HL-60/S4 treated with phorbol 12-myristate 13-acetate at 8.2 ng/mL for 4 days and 3 days (cell line): ENCODE results near the gene SFSWAP.
"Not testable (repeated sequence)": the region's sequence is repeated elsewhere in the genome, so short reads cannot be mapped to it uniquely, and the experiment has no call there.

Source experiments
- in situ Hi-C: fragments of 300-500 bp; cut with MboI; formaldehyde crosslinking; loops from 2 replicates; pipeline ENCODE4 v1.15.0; 2022; ENCODE audit warnings: low sequenced_read_pairs

Gene SFSWAP

DNA sequence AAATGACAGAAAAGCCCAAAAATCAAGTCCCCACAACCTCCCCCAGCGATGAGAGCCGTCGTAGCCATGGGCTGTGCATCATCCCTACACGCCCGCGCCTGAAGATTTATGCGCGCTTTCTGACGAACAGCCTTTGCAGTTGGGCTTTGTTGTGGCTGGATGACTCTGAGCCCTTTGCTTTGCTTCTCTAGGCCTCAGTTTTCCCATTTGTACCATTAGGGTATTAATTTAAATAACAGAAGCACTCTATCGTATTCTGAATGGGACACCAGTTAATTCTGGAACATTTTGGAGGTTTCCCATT lies 24.2 kb downstream of the SFSWAP start:
- in situ Hi-C loops = no loop called here

- in situ Hi-C loops = no loop called here
Observed at GRCh38 chr12:131735476-131736445, 24.9 kb downstream of the SFSWAP start.

DNA sequence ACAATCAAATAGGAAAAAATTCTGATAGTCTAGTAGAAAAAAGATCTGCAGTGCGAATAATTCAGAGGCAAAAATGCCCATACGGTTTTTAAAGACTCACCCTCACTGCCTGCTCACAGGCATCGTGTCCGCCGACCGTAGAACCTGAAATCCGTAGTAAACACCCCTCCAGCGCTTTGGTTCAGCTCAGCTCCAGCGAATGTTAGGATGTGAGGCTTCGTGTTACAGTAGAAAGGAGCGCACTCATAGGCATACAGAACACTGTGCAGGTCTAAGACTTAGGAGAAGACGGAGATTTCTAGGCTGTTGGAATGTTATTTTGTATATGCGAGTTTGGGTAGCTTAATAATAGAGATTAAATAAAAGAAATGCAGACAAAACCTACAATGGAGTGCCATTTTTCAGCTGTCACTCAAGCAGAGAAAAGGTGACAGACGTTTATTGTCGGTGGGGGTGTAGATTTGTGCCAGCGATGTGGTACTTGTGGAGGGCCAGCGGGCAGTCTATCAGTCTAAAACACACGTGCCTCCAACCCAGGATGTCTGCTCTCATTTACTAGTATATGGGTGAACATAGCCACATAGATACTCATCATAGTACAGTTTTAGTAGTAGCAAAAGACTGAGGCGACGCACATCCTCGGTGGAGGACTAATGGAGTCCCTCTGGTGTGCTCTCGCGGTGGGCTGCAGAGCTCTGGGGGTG lies 25.7 kb downstream of the SFSWAP start:
- in situ Hi-C loops = no loop called here

- in situ Hi-C loops = no loop called here
Observed at GRCh38 chr12:131737150-131737827, 26.4 kb downstream of the SFSWAP start.

DNA sequence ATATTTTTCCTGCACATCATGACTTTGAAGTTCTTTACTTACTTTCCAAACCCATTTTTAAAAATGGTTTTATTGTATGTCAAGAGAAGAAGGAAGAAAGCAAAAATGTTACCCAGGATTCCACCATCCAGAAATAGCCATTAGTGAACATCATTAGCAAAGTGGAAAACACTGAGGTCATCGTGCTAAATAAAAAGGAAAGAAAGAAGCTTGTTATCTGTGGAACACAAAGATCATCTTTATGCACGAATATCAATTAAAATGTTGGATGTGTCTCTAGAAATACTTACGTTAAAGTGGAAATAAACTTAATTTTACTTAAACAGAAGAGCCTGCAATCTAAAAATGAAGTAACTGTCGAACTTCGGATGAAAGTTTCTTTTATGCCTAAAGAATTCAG lies 27.3 kb downstream of the SFSWAP start:
- in situ Hi-C loops = no loop called here

DNA sequence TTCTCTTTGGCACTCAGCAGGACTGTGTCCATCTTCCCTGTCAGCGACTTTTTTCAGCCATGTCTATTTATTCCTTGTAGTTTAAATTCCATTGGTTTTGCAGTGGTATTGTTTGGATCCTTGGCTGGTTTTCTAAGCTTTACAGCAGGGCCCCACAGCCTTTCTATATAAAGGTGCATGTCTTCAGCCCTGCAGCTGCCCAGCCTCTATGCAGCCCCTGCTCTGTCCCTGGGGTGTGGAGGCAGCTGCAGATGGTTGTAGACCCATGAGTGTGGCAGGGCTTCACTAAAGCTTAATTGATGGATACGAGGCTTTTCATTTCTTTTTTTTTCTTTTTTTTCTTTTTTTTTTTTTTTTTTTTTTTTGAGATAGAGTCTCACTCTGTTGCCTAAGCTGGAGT lies 29.7 kb downstream of the SFSWAP start:
- in situ Hi-C loops = no loop called here

DNA sequence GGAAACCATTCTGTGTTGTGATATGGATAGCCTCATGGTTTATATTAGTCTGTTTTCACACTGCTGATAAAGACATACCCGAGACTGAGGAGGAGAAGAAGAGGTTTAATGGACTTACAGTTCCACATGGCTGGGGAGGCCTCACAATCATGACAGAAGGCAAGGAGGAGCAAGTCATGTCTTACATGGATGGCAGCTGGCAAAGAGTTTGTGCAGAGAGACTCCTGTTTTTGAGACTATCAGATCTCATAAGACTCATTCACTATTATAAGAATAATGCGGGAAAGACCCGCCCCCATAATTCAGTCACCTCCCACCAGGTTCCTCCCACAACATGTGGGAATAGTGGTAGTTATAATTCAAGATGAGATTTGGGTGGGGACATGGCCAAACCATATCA lies 31.9 kb downstream of the SFSWAP start:
- in situ Hi-C loops = not testable (repeated sequence)

- in situ Hi-C loops = not testable (repeated sequence)
Observed at GRCh38 chr12:131743410-131743809, 32.5 kb downstream of the SFSWAP start.

DNA sequence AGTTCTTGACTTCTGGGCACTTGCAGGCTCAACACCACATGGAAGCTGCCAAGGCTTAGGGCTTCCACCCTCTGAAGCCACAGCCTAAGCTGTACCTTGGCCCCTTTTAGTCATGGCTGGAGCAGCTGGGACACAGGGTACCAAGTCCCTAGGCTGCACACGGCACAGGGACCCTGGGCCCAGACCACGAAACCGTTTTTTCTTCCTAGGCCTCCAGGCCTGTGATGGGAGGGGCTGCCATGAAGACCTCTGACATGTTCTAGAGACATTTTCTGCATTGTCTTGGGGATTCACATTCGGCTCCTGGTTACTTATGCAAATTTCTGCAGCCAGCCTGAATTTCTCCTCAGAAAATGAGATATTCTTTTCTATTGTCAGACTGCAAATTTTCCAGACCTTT lies 33.0 kb downstream of the SFSWAP start:
- in situ Hi-C loops = not testable (repeated sequence)

DNA sequence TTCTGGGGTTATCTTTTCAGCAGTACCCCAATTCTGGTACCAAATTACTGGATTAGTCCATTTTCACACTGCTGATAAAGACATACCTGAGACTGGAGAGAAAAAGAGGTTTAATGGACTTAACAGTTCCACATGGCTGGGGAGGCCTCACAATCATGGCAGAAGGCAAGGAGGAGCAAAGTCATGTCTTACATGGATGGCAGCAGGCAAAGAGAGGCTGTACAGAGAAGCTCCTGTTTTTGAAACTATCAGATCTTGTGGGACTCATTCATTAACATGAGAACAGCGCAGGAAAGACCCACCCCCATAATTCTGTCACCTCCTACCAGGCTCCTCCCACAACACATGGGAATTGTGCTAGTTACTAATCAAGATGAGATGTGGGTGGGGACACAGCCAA lies 33.8 kb downstream of the SFSWAP start:
- in situ Hi-C loops = not testable (repeated sequence)

GRCh38 chr12:131745706-131746105 lies 34.8 kb downstream of the SFSWAP start:
- in situ Hi-C loops = no loop called here

DNA sequence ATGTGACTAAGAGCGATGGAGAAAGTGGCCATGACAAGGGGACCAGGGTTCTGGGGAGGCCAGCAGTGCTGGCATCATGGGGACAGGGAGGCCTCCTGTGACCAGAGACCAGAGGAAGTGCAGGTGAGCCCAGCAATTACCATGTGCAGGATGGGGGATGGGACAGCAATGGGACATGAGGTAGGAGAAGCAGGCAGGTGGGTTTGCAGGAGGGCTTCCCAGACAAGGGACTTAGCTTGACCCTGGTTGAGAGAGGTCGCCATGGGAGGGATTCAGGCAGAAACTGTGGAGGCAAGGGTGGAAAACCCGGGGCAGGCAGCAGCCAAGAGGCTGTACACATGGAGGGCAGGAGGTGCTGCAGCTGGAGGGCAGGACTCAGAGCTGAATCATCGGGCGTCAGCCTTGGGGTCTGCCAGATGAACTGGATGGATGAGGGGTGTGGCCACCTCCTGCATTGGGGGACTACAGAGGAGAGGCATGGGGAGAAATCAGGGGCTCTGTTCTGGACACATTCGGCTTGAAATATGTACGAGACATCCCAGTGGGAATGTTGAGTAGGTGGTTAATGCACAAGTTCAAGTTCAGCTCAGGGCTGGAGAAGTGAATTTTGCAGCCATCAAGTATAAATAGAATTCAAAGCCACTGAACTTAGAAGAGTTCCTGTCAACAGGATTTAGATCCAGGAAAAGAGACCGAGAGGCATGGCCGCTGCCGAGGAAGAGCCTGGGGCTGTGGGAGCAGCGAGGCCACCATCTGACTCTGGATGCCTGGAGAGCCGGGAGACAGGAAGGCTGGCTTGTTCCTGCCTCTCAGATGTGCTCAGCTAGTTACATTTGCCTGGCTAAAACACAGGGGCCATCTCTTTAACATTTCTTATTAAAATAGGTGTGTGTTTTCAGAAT lies 36.6 kb downstream of the SFSWAP start:
- in situ Hi-C loops = no loop called here

DNA sequence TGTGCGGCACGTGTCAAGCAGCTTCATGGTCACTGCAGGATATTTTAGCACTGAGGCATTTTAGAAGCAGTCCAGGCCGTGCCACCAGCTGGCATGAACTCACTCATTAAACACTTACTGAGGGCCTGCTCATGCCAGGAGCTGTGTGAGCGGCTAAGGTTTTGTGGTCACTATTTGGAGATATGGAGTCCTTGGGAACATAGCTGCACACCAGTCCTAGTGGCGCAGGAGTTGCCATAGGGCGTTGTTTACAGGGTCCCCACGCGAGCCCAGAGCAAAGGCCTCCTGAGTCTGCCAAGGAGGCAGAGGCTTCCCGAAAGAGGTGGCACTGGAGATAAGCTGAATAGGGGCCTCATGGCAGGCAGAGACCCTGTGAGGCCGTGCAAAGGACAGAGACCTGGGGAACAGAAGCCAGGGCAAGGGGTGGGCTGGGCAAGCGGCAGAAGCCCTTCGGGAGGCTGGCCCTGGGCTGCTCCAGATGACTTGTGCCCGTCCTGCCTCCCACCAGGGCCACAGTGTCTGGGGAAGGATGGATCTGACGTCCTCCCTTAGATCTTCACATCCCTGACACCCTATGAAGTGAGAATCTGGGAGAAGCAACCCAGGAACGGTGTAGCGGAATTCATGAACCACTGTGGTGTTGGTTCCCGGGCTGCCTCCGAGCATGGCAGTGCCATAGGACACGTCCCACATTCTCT lies 38.9 kb downstream of the SFSWAP start:
- in situ Hi-C loops = no loop called here

DNA sequence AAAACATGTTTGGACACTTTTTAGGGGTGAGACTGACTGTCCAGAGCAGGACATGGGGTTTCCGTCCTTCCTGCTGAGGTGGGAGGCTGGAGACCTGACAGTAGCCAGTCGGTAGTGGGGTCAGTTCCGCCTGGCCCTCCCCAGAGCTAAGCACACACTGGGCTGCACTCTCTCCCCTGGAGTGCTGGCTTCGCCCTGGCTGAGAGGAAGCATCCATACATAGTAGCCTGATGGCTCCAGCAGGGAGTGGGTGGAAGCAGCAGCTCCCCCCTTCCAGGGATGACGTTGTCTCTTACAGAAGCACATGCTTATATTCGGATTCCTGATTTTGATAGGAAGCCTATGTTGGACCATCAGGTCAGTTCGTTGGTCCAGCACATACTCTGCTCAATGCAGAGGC lies 40.4 kb downstream of the SFSWAP start:
- in situ Hi-C loops = no loop called here

GRCh38 chr12:131752451-131752850 lies 41.6 kb downstream of the SFSWAP start:
- in situ Hi-C loops = no loop called here

GRCh38 chr12:131753005-131753404 lies 42.1 kb downstream of the SFSWAP start:
- in situ Hi-C loops = no loop called here

DNA sequence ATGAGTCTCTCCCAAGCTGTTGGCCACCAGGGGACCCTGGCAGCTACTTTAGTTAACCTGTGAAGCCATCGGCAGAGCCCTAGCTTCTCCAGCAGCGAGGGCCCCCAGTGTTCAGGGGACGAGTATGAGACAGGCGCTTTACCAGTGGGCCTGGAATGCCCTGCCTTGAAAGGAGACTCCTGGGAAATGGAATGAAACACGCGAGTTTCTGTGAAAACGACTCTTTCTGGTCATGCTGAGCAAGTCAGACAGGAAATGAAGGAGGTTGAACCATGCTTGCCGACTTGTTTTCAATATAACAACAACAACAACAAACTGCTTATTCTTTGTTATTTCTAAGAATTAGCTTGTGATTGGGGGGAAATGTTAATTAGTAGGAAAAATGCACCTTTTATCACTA lies 42.9 kb downstream of the SFSWAP start:
- in situ Hi-C loops = no loop called here

GRCh38 chr12:131754184-131754583 lies 43.3 kb downstream of the SFSWAP start:
- in situ Hi-C loops = no loop called here

DNA sequence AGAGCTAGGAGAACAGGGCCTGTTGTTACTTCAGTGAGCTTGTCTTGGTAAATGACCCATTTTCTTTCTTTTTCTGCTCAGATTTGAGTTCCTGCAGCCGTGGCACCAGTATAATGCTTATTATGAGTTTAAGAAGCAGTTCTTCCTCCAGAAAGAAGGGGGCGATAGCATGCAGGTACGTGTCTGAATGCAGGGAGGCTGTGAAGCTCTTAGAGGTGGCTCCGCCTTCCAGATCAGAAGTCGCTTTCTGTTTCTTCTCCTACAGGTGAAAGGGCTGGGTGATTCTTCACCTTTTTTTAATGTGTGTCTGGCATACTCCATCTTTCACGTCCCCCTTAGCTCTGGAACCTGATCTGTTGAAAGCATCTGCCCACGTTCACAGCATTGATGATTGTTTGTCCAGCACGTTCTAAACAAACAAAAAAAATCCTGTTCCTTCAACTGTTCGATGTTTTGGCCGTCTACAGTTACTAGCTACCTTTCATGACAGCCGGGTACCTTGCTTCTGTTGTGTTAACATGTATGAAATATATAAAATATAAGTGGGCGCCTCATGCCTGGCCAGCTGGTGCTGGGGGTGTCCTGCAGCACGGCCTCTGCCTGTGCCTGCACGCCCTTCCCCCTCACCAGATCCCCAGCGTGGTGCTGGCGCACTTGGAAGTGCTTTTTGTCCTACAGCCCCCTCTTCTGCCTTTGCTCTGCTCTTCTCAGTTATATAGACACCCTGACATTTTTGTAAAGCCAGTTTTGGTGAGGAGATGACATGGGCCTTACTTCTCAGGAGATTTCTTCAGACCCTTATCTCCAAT lies 44.6 kb downstream of the SFSWAP start:
- in situ Hi-C loops = no loop called here
